T-helper 2 cell (primary cell): ENCODE data around the gene KRTAP2-3.
"Not testable (repeated sequence)": the region's sequence is repeated elsewhere in the genome, so short reads cannot be mapped to it uniquely, and the experiment has no call there.

ENCODE experiments used
- DNase-seq, 5 experiments: peaks; one replicate each; pipeline versions ENCODE4 v3.0.0 to v3.0.0-alpha.2; 2012 to 2022

Gene KRTAP2-3

GRCh38 chr17:41065829-41066624 lies 6.1 kb upstream of the KRTAP2-3 start, which contains the start of gene KRTAP2-4:
Gene KRTAP2-4 (minus strand): TSS chr17:41065879. CDS start chr17:41065845, 34 bp downstream.
- no peak for DNase-seq

- not testable (repeated sequence) for DNase-seq
Measured at GRCh38 chr17:41065016-41065689, 5.2 kb upstream of the KRTAP2-3 start.

GRCh38 chr17:41064301-41064700 lies 4.4 kb upstream of the KRTAP2-3 start:
- no peak for DNase-seq

- no peak for DNase-seq
Measured at GRCh38 chr17:41063449-41063848, 3.5 kb upstream of the KRTAP2-3 start.

- DNase-seq: no peak
Measured at GRCh38 chr17:41061964-41062363, 2.0 kb upstream of the KRTAP2-3 start.

- DNase-seq: not testable (repeated sequence)
Measured at GRCh38 chr17:41059276-41060051, 450 bp downstream of the KRTAP2-3 start.

- DNase-seq: no peak
Measured at GRCh38 chr17:41058741-41059140, 1.2 kb downstream of the KRTAP2-3 start.

- no peak for DNase-seq
Measured at GRCh38 chr17:41057547-41057946, 2.4 kb downstream of the KRTAP2-3 start.

- DNase-seq: not testable (repeated sequence)
Measured at GRCh38 chr17:41055130-41055529, 4.8 kb downstream of the KRTAP2-3 start, which contains the start of gene KRTAP2-2. Gene KRTAP2-2 (minus strand): TSS chr17:41055230. CDS start chr17:41055211, 19 bp downstream.

GRCh38 chr17:41054556-41054955 lies 5.4 kb downstream of the KRTAP2-3 start:
- DNase-seq: not testable (repeated sequence)

GRCh38 chr17:41054025-41054424 lies 5.9 kb downstream of the KRTAP2-3 start:
- DNase-seq: no peak

GRCh38 chr17:41052566-41052965 lies 7.3 kb downstream of the KRTAP2-3 start:
- DNase-seq: no peak

GRCh38 chr17:41049110-41049509 lies 10.8 kb downstream of the KRTAP2-3 start:
- no peak for DNase-seq

GRCh38 chr17:41048441-41048840 lies 11.5 kb downstream of the KRTAP2-3 start:
- DNase-seq: no peak

GRCh38 chr17:41046735-41047465 lies 13.0 kb downstream of the KRTAP2-3 start, which contains the start of gene KRTAP2-1:
Gene KRTAP2-1 (minus strand): TSS chr17:41047316. CDS start chr17:41047267, 49 bp downstream.
- not testable (repeated sequence) for DNase-seq

GRCh38 chr17:41042953-41043352 lies 17.0 kb downstream of the KRTAP2-3 start:
- no peak for DNase-seq

- DNase-seq: not testable (repeated sequence)
Measured at GRCh38 chr17:41040783-41041571, 18.9 kb downstream of the KRTAP2-3 start, which contains the start of gene KRTAP1-1. Gene KRTAP1-1 (minus strand): TSS chr17:41041450. CDS start chr17:41041397, 53 bp downstream.

- DNase-seq: no peak
Measured at GRCh38 chr17:41037853-41038350, 22.0 kb downstream of the KRTAP2-3 start.

- DNase-seq: not testable (repeated sequence)
Measured at GRCh38 chr17:41034346-41034935, 25.5 kb downstream of the KRTAP2-3 start, which contains the start of gene KRTAP1-3. Gene KRTAP1-3 (minus strand): TSS chr17:41034874. CDS start chr17:41034821, 53 bp downstream.

- DNase-seq: no peak
Measured at GRCh38 chr17:41029633-41030245, 30.2 kb downstream of the KRTAP2-3 start, which contains the start of gene KRTAP1-4. Gene KRTAP1-4 (minus strand): TSS chr17:41030195. CDS start chr17:41030078, 117 bp downstream.
